Activated CD4-positive, alpha-beta T cell treated with anti-CD3 and anti-CD28 coated beads, Interleukin-2, Interleukin-4, amounts not matched to agents 100 ng/mL and 50 ng/mL, durations not matched to agents 16 hours and 8 hours (primary cell): ENCODE data around the gene PLEKHN1.
"Not testable (repeated sequence)": the region's sequence is repeated elsewhere in the genome, so short reads cannot be mapped to it uniquely, and the experiment has no call there.

ENCODE experiments used
- DNase-seq: peaks from one replicate; pipeline ENCODE4 v3.0.0-alpha.2; 2020; ENCODE audit warnings: low spot score

The PLEKHN1 gene

DNA sequence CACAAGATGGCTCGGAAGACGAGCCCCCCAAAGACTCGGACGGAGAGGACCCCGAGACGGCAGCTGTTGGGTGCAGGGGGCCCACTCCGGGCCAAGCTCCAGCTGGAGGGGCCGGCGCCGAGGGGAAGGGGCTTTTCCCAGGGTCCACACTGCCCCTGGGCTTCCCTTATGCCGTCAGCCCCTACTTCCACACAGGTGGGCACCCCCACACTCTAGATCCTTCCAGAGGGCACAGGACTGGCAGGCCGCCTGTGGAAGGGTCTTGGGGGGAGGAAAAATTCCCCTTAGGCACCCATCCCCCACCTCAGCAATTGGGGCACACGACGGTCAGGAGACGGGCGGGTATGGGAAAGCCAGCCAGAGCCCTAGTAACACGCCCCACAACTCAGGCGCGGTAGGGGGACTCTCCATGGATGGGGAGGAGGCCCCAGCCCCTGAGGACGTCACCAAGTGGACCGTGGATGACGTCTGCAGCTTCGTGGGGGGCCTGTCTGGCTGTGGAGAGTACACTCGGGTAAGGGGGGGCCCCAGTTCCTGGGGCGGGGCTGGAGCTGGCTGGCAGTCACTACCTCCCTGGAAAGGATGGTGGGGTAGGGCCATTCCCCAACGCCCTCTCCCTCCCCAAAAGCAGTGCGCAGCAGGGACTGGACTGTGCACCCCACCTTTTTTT is 23.3 kb upstream of the PLEKHN1 start:
- no peak for DNase-seq

- no peak for DNase-seq
Observed at GRCh38 chr1:943545-944340, 22.5 kb upstream of the PLEKHN1 start.

DNA sequence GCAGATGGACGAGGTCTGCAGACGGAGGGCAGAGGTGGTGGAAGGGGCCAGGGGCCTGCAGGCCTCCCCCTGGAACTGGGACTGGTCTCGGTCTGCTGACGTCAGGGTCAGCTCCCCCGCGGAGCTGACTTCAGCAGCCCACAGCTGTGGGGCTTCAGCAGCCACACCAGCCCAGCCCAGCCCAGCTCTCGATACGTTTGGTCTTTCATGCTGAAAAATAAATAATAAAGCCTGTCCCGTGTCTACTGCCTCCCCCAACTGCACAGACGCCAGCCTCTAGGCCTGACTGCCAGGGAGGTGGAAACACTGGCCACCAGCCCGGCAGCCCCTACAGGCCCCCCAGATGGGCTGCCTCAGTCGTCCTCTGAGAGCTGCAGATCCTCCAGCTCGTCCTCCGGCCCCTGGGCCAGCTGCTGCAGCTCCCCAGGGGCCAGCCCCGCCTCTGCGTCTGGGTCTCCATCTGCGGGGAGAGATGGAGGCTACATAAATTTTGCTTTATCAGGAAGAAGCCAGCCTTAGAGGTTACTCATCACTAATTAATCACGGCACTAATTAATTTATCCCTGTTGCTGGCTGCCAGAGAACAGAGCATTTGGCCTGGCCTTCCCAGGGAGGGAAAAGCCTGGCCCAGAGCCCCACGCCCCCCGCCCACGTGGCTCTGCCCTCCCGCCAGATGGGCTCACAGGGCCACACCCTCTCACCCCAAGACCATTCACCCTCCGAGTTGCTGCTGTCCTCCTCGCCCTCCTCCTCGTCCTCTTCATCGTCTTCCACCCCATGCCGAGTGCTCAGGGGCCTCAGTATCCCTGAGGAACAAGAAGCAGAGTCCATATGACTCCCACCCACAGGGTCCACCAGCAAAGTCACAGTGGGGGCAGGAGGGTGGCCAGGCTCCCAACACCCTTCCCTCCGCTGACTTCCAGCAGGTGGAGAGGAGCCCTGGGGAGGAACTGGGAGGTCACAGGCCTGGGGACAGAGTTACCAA is 21.6 kb upstream of the PLEKHN1 start:
- no peak for DNase-seq

- DNase-seq: no peak
Observed at GRCh38 chr1:945688-946556, 20.4 kb upstream of the PLEKHN1 start.

- DNase-seq: not testable (repeated sequence)
Observed at GRCh38 chr1:946811-947210, 19.5 kb upstream of the PLEKHN1 start.

GRCh38 chr1:947958-948357 is 18.3 kb upstream of the PLEKHN1 start:
- no peak for DNase-seq

- no peak for DNase-seq
Observed at GRCh38 chr1:950268-950667, 16.0 kb upstream of the PLEKHN1 start.

DNA sequence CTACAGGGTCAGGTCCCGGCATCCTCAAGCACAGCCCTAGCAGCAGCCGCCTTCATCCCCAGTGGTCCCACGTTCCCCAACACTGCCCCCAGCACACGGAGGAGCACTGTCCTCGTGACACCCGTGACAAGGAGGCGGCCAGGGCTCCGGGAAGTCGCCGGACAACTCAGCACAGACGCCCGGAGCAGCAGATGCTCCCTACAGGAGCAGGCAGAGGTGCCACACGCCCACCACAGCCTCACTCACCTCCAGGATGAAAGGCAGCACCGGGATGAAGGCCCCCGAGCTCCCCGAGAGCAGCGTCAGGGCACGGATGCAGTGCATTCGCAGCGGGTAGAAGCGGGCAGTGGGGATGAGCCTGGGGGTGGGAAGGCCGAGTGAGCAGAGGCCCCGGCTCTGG is 15.4 kb upstream of the PLEKHN1 start:
- DNase-seq: no peak

GRCh38 chr1:951364-951763 is 14.9 kb upstream of the PLEKHN1 start:
- DNase-seq: no peak

GRCh38 chr1:952201-952600 is 14.1 kb upstream of the PLEKHN1 start:
- no peak for DNase-seq

- no peak for DNase-seq
Observed at GRCh38 chr1:952603-953002, 13.7 kb upstream of the PLEKHN1 start.

DNA sequence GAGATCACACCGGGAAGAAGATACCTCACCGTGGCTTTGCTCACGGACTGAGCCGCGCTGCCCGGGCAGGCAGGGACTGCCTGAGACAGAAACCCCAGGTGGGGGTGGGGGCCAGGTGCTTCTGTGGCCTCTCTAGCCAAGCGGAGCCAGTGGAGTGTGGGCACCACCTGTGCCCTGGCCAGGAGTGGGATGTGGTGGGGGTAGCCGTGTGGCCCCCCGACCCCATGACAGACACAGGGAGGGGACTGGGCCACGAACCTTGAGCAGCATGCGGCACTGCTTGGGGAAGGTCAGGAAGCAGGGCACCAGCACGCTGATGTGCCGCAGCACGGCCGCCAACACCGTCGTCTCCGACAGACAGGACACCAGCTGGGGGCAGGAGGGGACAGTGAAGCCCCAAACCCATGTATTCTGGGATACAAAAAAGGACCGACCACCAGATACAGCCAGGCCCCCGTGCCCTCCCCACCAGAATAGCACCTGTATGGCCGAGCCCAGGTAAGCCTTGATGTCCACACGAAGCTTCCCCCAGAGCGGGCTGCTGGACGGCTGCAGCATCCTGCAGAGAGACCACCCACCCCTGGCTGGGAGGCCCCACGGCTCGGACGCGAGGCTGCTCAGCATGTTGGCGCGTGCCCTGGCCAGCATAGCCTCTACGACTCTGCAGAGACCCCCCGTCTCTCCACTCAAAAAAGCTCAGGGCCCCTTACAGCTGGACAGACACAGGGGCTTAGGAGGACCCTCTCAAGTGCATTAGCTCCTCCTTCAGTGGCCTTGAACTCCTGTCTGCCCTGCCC is 12.6 kb upstream of the PLEKHN1 start:
- DNase-seq: no peak

DNA sequence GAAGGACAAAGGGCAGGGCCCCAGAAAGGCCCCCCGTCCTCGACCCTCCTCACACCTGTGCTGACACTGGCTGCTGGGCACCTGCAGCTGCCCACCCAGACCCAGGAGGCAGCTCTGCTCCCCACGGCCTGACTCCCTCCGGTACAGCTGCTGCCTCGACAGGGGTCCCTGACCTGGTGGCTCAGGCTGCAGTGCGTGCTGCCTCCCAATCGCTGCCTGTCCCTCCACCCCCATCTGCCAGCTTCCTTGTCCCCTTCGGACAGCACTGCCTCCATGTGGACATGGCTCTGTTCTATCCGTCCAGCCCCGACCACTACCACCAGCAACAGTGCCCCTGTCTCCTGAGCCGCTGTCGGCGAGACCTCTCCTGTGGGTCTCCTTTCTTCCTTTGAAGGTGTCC is 11.4 kb upstream of the PLEKHN1 start:
- no peak for DNase-seq

DNA sequence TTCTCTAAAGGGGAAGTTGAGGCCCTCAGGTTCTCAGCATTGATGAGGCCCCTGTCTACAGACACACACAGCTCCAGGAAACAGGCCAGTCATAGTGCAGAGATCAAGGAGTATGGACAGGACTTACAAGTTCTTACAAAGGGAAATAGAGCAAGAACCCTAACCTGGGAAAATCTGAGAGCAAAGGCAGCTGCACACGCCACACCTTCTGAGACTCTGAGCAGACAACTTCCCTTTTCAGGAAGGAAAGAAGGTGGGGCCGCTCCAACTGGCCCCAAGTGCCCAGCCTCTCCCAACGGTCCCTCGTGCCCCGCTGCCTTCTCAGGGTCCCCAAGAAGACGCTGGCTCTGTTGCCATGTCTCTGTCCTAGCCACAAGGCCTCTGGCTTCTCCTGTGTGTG is 10.8 kb upstream of the PLEKHN1 start:
- DNase-seq: no peak

DNA sequence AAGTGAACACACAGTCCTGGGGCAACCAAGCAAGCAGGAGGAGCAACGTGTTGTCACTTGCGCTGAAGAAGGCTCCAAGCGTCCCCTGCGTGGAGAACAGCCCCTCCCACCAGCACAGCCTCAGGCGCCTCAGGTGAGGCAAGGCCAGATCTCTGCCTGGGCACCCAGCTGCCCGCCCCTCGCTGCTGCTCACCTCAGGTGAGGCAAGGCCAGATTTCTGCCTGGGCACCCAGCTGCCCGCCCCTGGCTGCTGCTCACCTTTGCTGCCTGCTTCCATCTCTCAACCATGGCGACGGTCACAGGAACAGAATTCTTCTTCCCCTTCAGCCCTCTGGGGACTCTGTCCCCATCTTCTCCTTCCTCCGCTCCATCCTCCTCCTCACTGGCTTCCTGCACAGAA is 9.6 kb upstream of the PLEKHN1 start:
- DNase-seq: no peak

DNA sequence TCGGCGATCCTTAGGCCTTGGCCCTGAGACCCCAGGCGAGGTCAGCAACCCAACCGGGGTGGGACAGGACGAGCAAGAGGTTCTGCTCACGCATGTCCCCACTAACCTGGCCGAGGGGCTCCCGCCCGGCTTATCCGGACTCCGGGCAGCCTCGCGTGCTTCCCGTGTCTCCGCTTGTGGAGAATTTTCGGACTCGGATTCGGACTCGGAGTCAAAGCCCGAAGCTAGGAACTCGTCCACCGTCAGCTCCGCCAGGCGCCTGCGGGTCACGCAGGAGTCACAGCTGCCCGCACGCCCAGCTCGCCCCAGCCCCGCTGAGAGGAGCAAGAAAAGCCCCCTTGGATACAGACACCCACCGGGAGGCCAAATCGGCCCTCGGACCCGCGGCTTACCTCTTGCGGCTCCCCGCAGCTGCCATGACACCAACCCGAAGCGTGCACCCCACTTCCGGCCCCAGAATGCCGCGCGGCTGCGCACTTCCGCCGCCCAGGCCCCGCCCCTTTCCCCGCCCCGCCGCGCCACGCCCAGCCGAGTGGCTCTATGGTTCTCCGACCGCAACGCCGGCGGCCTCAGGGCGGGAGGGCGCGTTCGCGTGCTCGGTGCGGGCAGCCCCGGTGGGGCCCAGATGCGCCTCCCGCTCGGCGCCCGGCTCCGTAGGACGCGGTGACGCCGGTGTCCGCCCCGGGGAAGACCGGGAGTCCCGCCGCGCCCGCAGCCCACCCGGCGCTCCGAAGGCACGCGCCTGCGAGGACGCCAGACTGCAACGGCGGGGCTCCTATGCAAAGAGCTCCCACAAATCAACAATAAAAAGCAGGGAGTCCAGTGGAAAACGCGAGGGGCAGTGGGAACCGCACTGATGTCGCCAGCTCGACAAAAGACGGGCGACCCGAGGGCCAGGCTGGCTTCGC is 7.2 kb upstream of the PLEKHN1 start, which contains the start of gene NOC2L:
NOC2L (minus strand) TSS at position 434 of the 908 bp plus-strand sequence; CDS start at position 418, 16 bp downstream.
- DNase-seq: peak; percentile 97

GRCh38 chr1:959731-960362 is 6.4 kb upstream of the PLEKHN1 start:
- DNase-seq: no peak

DNA sequence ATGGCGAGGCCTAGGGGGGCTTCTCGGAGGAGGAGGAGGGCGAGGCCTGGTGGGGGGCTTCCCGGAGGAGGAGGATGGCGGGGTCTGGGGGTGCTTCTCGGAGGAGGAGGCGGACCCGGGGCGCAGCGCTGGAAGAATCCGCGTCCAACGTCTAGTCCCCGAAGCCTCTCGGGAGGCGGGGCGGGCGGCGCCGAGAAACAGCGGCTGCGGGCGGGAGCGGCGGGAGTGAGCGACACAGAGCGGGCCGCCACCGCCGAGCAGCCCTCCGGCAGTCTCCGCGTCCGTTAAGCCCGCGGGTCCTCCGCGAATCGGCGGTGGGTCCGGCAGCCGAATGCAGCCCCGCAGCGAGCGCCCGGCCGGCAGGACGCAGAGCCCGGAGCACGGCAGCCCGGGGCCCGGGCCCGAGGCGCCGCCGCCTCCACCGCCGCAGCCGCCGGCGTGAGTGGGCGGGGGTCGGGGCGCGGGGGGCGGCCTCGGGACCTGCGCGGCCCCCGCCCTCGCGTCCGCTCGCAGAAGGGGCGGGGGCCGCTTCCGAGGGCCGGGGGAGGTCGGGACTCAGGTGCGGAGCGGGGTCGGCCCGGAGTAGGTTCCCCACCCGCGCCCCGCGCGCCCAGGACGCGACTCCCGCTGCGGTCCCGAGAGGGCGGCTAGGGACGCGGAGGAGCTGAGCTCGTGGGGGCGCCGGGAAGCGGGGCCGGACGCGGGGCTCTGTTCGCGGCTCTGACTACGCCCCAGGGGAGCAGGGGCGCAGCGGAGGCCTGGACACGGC is 5.7 kb upstream of the PLEKHN1 start, which contains the start of gene KLHL17:
KLHL17 (plus strand) TSS at position 222 of the 769 bp plus-strand sequence; CDS start at position 332, 110 bp downstream.
- DNase-seq: peak; percentile 83
